Choroid plexus epithelial cell (primary cell): ENCODE measurements around the gene COPG2.
"Not testable (repeated sequence)": the region's sequence is repeated elsewhere in the genome, so short reads cannot be mapped to it uniquely, and the experiment has no call there.

Experiments
- DNase-seq: peaks from one replicate; pipeline ENCODE4 v3.0.0-alpha.2; 2010; ENCODE audit warnings: low read depth
- H3K4me3 ChIP-seq: 2 replicates; pipeline ENCODE4 v1.5.1; 2011; ENCODE audit warnings: low read depth, mild to moderate bottlenecking, control low read depth, low read length, moderate library complexity
- TF ChIP-seq, protein P1 (sequence below): conservative IDR thresholded peaks from 2 replicates; pipeline ENCODE4 v1.5.1; 2011; ENCODE audit warnings: low read depth, mild to moderate bottlenecking, control low read depth, inconsistent platforms, low read length, moderate library complexity

COPG2 gene

DNA sequence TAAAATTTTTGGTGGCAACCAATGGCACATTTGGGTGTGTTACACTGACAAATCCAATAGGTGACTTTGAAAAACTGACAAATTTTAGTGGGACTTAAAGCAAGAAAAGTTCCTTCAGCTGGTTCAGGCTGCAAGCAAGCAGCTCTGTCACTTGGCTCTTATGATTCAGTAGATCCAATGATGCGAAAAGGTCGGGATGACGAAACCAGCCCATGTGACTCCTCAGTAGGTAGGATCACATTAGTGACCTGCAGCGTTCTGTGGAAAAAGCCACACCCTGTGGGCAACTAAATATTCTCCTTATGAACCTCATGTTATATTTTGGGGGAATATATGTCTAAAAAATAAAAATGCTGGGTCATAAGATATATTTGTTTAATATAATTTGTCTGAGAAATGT, 31.1 kb upstream of the COPG2 start:
- DNase-seq: no peak
- no peak overlapping the region for H3K4me3 ChIP-seq
- TF ChIP-seq, protein P1, sequence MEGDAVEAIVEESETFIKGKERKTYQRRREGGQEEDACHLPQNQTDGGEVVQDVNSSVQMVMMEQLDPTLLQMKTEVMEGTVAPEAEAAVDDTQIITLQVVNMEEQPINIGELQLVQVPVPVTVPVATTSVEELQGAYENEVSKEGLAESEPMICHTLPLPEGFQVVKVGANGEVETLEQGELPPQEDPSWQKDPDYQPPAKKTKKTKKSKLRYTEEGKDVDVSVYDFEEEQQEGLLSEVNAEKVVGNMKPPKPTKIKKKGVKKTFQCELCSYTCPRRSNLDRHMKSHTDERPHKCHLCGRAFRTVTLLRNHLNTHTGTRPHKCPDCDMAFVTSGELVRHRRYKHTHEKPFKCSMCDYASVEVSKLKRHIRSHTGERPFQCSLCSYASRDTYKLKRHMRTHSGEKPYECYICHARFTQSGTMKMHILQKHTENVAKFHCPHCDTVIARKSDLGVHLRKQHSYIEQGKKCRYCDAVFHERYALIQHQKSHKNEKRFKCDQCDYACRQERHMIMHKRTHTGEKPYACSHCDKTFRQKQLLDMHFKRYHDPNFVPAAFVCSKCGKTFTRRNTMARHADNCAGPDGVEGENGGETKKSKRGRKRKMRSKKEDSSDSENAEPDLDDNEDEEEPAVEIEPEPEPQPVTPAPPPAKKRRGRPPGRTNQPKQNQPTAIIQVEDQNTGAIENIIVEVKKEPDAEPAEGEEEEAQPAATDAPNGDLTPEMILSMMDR: no peak

DNA sequence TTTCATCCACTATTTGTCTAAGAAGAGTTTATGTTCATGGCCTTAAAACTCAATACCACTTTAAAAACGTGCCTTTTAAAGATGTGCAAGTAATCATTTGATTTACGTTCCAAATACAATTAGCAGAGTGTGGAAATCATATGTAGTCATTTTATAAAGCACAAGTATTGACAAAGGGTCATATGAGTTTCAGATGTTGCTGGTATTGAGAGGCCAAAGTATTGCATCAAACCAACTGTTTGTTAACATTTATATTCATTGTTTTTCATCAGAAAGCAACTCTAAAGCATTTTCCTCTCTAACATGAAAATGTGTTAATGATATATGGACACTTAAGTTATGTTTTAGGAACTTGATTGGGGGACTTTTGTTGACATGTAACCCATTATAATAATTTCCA, 29.3 kb upstream of the COPG2 start:
- DNase-seq: no peak
- TF ChIP-seq, protein P1: no peak
- H3K4me3 ChIP-seq: no peak overlapping the region

DNA sequence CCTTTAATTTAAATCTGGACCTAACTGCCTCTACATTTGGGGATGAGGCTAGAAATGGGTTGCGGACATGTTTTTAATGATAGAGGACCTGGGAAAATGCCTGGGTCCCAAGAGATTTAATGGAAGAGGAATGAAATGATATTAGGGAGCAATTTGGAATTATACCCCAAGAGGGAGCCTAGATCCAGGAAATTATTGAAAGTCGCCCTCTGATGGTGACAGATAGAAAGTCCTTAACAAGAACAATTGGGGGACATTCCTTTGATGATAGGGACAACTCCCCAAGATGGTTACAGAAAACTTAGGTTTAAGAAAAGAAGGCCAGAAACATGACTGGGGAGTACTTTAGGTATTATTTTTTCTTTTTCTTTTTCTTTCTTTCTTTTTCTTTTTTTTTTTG, 27.3 kb upstream of the COPG2 start:
- no peak overlapping the region for H3K4me3 ChIP-seq
- peak; percentile 62 for DNase-seq
- TF ChIP-seq, protein P1: peak; percentile 66

DNA sequence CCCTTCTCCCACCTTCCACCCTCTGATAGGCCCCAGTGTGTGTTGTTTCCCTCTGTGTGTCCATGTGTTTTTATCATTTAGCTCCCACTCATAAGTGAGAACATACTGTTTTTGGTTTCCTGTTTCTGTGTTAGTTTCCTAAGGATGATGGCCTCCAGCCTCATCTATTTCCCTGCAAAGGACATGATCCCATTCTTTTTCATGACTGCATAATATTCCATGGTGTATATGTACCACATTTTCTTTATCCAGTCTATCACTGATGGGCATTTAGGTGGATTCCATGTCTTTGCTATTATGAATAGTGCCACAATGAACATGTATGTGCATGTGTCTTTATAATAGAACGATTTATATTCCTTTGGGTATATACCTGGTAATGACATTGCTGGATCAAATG, 23.8 kb upstream of the COPG2 start:
- not testable (repeated sequence) for H3K4me3 ChIP-seq, DNase-seq

DNA sequence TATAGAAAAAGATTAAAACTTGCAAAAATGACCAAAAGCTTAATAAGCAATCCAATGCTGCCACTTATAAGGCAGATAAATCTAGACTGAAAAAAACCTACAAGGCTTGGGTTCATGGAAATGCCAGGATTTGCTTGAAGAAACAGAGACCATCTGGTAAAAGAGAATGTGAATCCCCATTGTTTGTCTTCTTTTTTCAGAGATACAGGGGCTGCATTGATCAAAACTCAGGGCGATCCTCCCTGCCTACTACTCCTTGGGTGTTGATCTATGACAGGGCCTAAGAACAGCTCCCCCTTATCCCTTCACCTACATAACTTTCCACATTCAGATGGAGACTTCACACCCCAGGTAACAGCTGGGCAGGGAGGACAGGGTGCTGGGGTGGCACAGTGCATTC, 21.1 kb upstream of the COPG2 start:
- no peak for DNase-seq
- TF ChIP-seq, protein P1: no peak

DNA sequence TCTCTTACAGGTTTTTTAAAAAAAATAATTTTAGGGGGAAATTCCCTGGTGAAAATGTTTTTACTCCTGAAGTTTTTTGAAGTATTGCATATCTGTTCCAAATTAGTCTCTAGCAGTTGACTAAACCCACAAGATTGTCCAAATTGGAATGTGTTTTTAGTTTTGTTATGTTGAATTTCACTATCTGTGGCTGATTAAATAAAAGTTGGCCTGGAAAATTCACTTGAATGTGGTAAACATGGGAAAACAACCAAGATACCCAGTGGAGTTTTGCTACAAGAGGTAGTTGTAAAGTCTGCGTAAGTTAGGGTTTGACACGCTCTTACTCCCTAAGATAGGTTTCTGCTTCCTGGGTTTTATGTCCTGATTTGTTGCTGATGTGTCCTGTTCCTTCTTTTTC, 14.5 kb upstream of the COPG2 start:
- no peak overlapping the region for H3K4me3 ChIP-seq
- DNase-seq: no peak
- TF ChIP-seq, protein P1: no peak

More for the DNA sequence above, 21.1 kb upstream of the COPG2 start:
- H3K4me3 ChIP-seq: no peak overlapping the region

DNA sequence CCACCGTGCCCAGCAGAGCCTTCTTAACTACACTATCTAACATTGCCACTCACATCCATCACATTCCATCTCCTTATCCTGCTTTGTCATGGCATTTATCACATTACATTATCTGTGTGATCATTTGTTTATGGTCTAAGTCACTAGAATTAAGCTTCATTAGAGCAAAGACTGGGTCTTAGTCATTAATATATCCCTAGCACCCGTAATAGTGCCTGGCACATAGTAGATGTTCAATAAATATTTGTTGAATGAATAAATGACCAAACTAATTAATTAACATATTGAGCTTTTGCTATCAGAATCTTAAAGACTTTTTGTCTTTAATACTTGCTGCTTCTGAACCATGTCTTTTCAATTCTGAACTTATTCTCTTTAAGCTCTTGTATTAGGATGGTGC, 5.9 kb upstream of the COPG2 start:
- no peak for DNase-seq
- TF ChIP-seq, protein P1: no peak
- no peak overlapping the region for H3K4me3 ChIP-seq

DNA sequence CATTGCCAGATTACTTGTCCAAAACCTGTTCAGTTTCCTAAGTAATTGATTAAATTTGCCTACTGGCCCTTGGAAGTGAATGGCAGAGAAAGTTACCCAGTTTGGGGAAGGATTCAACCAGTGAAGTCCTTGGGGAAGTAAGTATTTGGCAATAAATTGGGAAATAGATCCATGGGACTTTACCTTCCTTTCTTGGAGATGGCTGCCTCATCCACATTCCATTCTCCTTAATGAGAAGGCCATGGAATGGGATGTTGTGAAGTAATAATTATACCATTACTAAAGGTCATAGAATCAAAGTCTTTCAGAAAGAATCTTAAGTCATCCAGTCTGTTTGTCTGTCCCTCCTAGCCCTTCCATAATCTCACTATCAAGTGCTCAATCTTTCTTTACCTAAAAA, 4.5 kb upstream of the COPG2 start:
- no peak overlapping the region for H3K4me3 ChIP-seq
- DNase-seq: no peak
- TF ChIP-seq, protein P1: no peak
